ENCODE results near the gene IPMK.
A peak's percentile ranks its signal among the peaks of the same experiment; 100 is the strongest.
"Not testable (repeated sequence)": the region's sequence is repeated elsewhere in the genome, so short reads cannot be mapped to it uniquely, and the experiment has no call there.

Gene IPMK

DNA sequence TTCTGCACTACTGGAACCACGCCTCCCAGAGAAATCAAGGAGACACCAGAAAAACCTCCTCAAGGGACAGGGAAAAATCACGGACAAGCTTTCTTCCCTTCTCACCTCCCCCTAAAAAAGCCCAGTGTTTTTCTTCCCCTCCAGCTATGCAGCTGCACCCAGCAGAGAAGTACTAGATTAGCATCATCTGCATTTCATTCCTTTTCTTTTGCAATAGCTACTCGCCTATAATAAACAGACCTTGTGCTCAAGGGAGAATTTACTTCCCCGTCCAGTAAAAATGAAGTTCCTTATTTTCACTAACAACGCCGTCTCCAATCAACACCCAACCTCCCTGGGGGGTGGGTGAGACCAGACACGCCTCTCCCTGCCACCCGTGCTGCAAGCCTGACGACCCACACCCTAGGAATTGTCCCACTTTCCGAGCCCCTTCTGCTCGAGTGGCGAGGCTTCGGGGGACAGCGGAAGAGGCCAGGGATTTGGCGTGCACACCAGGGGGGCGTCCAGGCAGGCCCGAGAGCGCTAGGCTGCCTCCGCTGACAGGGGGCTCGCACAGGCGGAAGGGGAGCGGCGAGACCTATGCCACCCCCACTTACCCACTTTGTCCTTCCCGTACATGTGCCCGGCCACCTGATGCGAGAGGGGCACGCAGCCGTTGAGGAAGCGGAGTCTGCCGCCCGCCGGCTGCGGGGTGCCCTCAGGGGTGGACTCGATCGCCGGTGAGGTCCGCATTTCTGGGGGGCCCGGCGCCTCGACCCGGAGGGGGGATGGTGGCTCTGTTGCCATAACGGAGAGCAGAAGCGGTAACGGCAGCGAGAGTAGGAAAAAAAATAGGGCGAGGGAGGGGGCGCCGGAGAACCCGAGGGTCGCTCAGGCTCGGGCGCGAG, 625 bp downstream of the IPMK start:
- peak; percentile 61 for DNase-seq

DNA sequence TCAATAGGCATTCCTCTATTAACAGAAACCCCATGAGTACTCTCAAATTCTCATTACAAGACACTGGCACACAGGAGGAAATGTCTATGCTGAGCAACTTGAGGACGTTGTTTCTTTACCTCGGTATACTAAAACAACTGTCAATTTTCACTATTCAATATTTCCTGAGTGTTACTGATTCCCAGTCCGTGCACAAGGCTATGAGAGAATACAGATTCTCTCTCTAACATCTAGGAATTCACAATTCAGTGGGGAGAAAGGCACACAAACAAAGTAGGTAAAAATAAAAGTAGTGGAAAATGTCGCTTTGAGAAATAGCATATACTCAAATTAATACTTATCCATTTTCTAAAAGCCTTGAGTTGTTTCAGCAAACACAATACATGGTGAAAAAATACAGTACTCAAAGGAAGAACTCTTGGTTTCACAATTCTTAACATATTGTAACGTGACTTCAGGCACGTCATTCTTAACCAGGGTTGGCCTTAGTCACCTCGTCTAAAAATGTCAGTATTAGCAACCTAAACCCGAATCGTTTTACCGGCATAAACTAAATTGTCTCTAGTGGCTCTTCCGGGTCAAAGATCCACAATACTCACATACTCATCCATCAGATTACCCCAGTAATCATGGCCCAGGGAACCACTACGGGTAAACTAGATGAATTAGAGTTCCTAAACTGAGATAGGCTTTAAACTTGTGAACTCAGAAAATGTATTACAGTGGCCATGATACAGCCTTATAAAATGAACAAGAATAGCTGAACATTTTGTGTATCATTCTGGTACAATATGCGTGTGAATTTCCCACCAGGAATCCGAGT, 1.5 kb downstream of the IPMK start:
- DNase-seq = no peak

DNA sequence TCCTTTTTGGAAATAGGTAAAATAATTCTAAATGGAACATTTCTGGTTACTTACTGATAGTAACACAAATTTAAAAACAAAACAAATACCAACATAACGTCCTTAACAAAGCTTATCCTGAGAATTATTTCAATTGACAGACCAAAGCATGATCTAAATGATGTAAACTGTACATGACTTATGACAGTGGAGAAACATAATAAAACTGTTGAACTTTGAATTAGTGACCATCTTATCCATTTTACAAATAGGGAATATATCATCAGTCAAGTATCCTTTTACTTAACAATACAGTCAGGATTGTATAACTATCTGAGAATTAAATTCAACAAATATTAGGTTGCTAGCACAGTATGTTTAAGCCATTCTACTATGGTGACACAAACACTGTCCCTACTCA, 2.4 kb downstream of the IPMK start:
- no peak for DNase-seq

DNA sequence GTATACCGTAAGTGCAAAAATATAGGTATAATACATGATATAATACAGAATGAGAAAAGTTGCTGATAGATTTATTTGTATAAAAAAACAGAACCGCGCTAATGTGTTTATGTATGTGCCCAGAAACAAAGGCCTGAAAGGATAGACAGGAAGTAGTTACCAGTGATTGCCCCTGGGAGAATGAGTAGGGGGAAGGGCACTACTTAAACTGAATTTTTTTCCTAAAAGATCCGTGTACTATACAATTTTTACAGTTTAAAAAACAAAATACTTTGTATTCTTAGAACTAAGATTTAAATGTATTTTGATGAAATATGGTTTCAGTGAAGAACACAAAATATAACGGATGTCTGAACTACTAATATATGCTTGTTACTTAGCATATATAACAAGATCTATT, 2.9 kb downstream of the IPMK start:
- no peak for DNase-seq

DNA sequence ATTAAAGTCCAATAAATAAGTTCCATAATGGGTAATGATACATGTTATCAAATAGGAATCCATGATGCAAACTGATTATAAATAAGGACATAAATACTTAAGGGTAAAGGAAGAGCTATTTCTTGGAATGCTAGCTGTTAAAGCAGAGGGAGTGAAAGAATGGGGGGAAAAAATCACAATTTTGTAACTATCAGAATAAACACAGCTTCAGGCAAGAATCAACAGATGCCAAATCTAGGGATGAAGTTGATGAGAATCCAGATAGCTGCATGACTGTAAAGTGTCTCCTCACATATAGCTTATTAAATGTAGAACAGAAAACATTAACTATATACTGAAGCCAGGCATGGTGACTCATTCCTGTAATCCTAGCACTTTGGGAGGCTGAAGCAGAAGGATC, 4.9 kb downstream of the IPMK start:
- no peak for DNase-seq

DNA sequence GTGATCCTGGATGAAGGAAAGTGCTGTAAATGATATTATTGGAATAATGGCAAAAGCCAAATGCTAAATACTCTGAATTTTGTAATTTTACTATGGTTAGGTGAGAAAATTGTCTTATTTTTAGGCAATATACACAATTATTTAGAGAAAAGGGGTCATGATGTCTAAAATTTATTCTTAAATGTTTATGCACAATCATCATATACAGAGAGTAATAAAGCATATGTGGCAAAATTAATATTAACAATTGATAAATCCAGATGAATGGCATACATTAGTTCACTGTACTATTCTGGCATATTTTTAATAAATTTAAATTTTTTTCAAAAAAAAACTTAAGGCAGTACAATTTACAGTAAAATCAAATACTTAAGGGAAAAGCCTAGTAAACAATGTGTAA, 7.4 kb downstream of the IPMK start:
- DNase-seq = no peak

DNA sequence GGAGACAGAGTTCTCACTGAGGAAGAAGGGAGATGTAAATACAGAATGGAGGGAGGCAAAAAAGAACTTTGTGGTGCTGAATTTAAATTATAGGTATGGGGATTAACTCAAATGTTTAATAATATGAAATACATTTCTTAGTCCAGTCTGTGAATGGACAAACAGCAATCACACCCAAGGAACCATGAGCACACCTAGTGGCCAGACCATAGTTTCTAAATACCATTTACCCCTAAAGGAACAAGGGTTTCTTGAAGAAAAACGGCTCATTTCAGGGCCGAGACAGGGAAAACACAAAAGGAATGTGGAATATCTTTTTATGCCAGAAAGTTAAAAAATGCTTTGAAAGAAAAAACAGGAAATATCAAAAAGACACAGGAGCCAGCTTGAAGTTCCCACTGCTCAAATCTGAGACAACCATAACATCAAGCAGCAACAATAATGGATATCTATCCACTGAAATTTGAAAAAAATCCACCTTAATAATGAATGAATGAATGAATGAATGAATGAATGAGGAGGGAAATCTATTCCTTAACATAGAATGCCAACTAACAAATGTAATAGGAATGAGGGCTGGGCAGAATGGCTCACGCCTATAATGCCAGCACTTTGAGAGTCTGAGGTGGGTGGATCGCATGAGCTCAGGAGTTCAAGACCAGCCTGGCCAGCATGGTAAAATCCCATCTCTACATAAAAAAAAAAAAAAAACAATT, 8.6 kb downstream of the IPMK start:
- no peak for DNase-seq

DNA sequence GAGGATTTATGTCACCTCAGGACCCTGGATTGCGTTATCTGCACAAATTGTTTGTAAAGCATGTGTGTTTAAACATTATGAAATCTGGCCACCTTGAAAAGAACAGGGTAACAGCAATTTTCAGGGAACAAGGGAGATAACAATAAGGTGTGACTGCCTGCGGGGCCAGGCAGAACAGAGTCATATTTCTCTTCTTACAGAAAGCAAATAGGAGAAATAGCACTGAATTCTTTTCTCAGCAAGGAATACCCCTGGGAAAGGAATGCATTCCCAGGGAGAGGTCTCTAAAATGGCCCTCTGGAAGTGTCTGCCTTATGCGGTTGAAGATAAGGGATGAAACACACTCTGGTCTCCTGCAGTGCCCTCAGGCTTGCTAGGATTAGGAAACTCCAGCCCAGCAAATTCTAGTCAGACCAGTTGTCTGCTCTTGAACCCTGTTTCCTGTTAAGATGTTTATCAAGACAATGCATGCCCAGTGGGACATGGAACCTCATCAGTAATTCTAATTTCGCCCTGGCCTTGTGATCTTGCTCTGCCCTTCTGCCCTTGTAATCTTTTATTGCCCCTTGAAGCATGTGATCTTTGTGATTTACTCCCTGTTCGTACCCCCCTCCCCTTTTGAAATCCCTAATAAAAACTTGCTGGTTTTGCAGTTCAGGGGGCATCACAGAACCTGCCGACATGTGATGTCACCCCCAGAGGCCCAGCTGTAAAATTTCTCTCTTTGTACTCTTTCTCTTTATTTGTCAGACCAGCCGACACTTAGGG, 11.5 kb downstream of the IPMK start:
- DNase-seq = not testable (repeated sequence)

DNA sequence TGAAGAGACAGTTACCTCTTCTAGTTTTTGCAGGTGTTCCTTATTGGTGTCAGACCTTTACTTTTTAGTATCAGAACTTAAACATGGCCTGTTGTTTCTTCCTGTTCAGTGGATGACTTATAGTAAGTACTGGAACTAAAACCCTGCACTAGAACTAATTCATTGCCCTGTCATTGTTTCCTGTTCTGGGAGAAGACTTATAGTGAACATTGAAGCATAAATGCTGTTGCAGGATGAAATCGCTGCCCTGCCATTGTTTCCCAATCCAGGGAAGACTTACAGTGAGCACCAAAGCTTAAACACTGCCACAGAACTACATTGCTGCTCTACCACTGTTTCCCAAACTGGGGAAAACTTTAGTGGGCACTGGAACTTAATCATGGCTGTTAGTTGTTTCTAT, 13.1 kb downstream of the IPMK start:
- no peak for DNase-seq

DNA sequence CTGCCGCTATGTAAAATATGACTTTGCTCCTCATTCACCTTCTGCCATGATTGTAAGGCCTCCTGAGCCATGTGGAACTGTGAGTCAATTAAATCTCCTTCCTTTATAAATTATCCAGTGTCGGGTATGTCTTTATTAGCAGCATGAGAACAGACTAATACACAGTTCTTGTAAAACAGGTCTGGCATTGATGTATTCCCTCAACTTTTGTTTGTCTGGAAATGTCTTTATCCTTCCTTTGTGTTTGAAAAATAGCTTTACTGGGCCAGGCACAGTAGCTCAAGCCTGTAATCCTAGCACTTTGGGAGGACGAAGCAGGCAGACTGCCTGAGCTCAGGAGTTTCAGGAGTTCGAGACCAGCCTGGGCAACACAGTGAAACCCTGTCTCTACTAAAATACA, 14.5 kb downstream of the IPMK start:
- DNase-seq = no peak

DNA sequence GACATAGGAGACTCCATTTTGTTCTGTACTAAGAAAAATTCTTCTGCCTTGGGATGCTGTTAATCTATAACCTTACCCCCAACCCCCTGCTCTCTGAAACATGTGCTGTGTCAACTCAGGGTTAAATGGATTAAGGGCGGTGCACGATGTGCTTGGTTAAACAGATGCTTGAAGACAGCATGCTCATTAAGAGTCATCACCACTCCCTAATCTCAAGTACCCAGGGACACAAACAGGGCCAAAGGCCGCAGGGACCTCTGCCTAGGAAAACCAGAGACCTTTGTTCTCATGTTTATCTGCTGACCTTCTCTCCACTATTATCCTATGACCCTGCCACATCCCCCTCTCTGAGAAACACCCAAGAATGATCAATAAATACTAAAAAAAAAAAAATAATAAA, 23.0 kb downstream of the IPMK start:
- not testable (repeated sequence) for DNase-seq

DNA sequence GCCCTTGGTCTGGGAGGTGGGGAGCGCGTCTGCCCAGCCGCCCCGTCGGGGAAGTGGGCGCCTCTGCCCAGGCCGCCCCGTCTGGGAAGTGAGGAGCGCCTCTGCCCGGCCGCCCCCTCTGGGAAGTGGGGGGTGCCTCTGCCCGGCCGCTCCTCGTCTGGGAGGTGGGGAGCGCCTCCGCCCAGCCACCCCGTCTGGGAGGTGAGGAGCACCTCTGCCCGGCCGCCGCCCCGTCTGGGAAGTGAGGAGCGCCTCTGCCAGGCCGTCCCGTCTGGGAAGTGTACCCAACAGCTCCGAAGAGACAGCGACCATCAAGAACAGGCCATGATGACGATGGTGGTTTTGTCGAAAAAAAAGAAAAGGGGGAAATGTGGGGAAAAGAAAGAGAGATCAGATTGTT, 23.5 kb downstream of the IPMK start:
- not testable (repeated sequence) for DNase-seq

DNA sequence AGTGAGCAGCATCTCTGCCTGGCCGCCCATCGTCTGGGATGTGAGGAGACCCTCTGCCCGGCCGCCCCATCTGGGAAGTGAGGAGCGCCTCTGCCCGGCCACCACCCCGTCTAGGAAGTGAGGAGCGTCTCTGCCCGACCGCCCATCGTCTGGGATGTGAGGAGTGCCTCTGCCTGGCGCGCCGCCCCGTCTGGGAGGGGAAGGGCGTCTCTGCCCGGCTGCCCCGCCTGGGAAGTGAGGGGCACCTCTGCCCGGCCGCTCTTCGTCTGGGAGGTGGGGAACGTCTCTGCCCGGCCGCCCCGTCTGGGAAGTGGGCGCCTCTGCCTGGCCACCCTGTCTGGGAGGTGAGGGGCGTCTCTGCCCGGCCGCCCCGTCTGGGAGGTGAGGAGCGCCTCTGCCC, 23.9 kb downstream of the IPMK start:
- DNase-seq = not testable (repeated sequence)

DNA sequence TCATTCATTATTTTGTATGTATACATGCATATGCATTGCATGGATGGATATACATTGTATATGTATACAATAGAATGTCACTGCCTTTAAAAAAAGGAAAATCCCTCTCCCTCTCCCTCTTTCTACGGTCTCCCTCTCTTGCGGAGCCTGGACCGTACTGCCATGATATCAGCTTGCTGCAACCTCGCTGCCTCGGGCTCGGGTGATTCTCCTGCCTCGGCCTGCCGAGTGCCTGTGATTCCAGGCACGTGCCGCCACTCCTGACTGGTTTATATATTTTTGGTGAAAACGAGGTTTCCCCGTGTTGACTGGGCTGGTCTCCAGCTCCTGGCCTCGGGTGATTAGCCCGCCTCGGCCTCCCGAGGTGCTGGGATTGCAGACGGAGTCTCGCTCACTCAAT, 24.4 kb downstream of the IPMK start:
- DNase-seq = no peak

DNA sequence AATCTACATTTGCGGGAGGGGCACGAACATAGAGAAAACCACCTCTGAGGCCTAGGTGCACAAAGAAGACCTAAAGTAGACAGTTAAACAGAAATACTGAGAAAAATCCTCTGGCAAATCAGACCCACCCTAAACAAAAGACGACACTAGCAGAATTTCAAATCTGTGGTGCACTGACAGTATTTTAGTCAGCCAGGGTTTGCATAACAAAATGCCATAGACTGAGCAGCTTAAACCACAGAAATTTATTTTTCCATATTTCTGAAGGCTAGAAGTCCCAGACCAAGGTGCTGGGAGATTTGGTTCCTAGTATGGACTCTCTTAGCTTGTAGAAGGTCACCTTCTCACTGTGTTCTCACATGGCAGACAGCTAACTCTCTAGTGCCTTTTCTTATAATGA, 26.3 kb downstream of the IPMK start:
- DNase-seq = no peak

DNA sequence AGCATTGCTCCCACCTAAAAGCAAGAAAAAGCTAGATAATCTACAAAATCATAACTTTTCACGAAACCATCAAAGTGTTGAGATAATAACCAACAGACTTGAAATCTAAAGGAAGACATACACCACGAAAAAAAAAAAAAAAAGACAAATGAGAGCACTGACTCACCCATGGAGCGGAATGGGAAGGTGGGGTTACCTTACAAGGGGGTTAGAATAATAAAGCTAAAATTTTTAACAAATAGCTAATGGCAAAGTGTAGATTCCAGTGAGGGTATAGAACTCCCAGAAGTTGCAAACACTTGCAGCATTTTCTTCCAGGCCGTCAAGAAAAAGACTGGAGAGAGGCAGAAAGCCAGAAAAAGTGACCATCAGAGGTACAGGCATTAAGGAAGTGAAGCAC, 27.2 kb downstream of the IPMK start:
- DNase-seq = no peak

DNA sequence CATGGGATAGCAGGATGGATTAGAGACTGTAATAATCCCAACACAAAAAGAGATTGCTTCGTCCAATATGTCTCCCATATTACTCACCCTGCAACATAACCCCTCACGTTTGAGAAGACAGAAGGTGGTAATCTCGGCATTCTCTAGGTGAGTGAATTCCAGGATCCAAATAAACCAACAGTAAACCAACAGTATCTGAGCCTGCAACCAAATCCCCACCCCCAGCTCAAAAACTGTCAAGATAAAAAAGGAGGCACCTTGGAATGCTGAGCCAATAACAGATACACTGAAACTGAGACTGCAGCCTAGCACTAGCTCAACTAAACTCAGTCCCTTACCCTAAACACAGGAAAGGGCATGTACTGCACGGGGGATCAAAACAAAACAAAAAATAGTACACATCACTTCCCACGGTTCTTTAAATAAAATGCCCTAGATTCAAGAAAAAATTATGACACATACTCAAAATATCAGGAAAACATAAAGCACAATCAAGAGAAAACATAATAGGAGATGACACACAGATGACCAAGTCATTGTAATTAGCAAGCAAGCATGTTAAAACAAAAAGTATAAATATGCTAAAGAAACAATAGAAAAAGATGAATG, 28.0 kb downstream of the IPMK start:
- DNase-seq = no peak

DNA sequence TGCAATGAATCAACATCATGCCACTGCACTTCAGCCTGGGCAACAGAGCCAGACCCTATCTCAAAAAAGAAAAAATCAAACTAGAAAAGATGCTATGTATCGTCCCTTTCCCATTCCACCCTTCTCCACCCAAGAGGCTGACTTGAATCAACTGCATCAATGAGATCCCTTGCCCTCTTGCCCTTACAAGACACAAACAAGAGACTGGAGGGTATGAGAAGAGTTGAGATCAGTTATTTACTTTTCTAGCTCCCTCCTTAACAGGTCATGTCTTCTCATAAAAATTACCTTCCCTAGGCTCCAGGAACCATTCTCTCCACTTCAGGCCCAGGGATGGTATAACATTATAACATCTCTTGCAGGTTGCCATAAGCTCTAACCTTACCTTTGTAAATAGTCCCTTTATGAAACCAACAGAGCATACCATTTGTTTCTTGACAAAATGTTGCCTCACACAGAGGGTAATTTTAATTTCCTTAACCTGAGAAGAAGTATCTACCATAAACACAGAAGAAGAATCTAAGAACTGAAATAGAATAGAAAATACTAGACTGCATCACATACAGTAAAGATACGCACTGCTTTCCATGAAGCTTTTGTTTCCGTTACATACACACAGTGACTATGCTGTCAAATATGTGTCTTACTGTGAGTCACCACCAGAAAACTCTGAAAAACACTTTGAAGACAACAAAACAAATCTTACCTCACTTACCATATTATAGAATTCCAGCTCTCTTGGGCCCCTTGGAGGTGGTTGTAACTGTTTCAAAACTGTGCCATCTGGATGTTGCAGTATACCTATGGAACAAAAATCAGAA, 30.5 kb downstream of the IPMK start:
- DNase-seq = no peak

DNA sequence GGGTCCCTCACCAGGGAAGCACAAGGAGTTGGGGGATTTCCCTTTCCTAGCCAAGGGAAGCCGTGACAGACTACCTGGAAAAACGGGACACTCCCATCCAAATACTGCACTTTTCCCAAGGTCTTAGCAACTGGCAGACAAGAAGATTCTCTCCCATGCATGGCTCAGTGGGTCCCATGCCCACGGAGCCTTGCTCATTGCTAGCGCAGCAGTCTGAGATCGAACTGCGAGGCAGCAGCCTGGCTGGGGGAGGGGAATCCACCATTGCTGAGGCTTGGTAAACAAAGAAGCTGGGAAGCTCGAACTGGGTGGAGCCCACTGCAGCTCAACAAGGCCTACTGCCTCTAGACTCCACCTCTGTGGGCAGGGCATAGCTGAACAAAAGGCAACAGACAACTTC, 37.8 kb downstream of the IPMK start:
- not testable (repeated sequence) for DNase-seq

DNA sequence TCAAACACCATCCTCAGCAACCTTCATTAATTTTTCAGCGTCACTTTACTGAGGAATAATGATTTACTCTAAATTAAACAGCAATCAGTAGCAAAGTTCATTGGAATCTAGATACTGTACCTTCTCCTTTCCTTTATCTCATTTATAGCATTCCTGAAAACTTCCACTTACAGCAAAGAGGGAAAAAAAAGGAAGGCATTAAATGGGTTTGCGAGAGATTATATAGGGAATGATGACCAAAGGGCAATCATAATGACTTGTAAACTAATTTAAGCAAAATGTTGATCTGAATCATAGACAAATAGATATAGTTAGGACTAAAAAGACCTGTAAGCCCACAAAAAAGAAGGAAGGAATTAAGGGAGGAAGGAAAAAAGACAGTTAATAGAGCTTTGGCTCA, 42.0 kb downstream of the IPMK start:
- DNase-seq = no peak

DNA sequence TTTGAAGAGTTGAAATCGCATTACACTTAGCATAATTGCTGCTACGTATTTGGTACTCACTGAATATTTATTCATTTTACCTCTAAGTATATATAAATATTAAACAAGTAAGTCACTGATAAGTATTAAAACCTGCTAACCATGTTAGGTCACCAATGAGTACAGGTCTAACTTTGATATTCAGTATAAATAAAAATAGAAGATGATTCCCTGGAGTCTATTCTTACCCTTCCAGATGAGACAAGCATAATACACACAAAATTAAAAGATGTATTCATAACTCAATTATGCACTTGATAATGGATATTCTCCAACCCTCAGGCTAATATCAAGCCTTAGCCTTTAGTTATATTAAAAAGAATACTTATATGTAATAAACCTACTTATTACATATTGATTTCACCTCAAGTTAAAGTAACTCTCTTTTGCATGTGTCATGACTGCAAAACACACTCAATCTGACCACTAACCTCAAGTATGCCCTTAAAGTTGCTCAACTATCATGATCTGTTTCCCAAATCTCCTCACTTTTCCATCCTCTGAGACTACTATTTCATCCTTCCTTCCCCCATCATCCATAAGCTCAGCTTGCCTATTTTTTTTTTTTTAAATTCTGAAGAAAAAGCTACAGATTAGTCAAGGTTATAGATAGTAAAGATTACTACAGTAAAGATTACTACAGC, 46.8 kb downstream of the IPMK start:
- DNase-seq = no peak

Measured in right hindlimb (tissue), 1 donor.